LNCAP (cell line): Measurements from ENCODE around the gene CREB3.

Experiments used
- CTCF ChIP-seq: fragments of 450-650 bp; IDR thresholded peaks from 2 replicates; pipeline ENCODE4 v1.5.1; 2017; ENCODE audit warnings: mild to moderate bottlenecking

CREB3 gene

GRCh38 chr9:35732185-35732799 lies at the start of gene CREB3, which contains the start of gene TLN1:
Gene CREB3, plus strand, starts transcription at chr9:35732666. Its CDS starts 107 bp downstream, at chr9:35732773.
Gene TLN1, minus strand, starts transcription at chr9:35732195. Its CDS starts 6,501 bp downstream, at chr9:35725694.
- TF ChIP-seq CTCF, result peak; percentile 32; the same call in 1 of the 2 replicates

- no peak for TF ChIP-seq CTCF
Observed at GRCh38 chr9:35683323-35683722, 49.1 kb upstream of the CREB3 start.

- TF ChIP-seq CTCF, result no peak
Observed at GRCh38 chr9:35684921-35685320, 47.5 kb upstream of the CREB3 start.

GRCh38 chr9:35685506-35685905 lies 47.0 kb upstream of the CREB3 start:
- no peak for TF ChIP-seq CTCF

GRCh38 chr9:35686222-35687203 lies 46.0 kb upstream of the CREB3 start:
- TF ChIP-seq CTCF, result no peak

GRCh38 chr9:35687306-35687705 lies 45.2 kb upstream of the CREB3 start:
- TF ChIP-seq CTCF, result no peak

- no peak for TF ChIP-seq CTCF
Observed at GRCh38 chr9:35687972-35688557, 44.4 kb upstream of the CREB3 start.
